ENCODE measurements around the gene TMED7. TPM values are rescaled to one million over a fixed set of nuclear protein-coding genes. Genes with fewer than 3 reads are reported as not detected.

TMED7 gene
- total and polyA plus RNA-seq, 2 of the 4 experiments (the other 2 are of a cell fraction), result 75.6 to 86.7 TPM

DNA sequence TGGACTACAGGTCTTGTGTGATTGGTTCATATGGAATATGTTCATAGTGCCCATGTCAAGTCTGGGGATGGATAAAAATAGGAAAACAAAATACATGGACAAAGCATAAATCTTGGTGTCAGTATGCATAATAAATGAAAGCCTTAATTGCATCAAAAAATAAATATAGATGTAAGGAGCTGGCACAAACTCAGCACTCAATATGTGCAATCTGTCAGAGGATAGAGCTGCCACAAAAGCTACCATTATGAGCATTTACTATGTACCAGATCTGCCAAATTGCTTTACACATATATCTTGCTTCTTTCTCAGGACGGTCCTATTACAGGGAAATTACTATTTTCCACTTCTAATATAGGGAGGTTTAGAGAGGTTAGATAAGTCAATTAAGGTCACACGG, 18.2 kb upstream of the TMED7 start:
- Histone ChIP-seq H3K4me3 (ENCODE audit: insufficient read depth, low read depth, low read length) (no peak overlapping the region), H2AK5ac (ENCODE audit: low read depth, low read length) (no peak overlapping the region), H3K79me1 (ENCODE audit: low read depth in 1 of 2, low read length in 2 of 2) (no peaks in the 10 kb centered on the region), H4K8ac (ENCODE audit: low read depth in 2 of 2, low read length in 2 of 2) (no peak overlapping the region), H3K14ac (replicated peaks; ENCODE audit: low read depth, low read length) (no peak overlapping the region), H3K4me1 (ENCODE audit: control insufficient read depth, insufficient read depth, low read length) (no peaks in the 10 kb centered on the region), H3K4ac (ENCODE audit: low read depth, low read length) (no peak overlapping the region), H3K4me2 (ENCODE audit: low read depth, low read length) (no peak overlapping the region), H3K27me3 (ENCODE audit: control insufficient read depth, insufficient read depth, low read length) (peaks cover 26% of the 10 kb centered on the region), H2AFZ (replicated peaks; ENCODE audit: low read length, poor library complexity) (no peak overlapping the region), H2BK20ac (ENCODE audit: low read depth, low read length) (no peak overlapping the region), H4K5ac (ENCODE audit: low read depth, low read length) (no peak overlapping the region), H3K23ac (ENCODE audit: low read depth, low read length) (no peak overlapping the region), H3K27ac (ENCODE audit: insufficient read depth, low read length) (no peak overlapping the region), H3K9me1 (ENCODE audit: insufficient read depth, low read length) (no peaks in the 10 kb centered on the region; the same call in 1 of the 2 replicates), H4K91ac (ENCODE audit: insufficient read depth, low read depth, low read length) (no peak overlapping the region), H2BK15ac (ENCODE audit: low read depth, low read length) (no peak overlapping the region), H2AK9ac (replicated peaks; ENCODE audit: low read depth, low read length, poor library complexity) (no peak overlapping the region), H2BK120ac (ENCODE audit: low read depth, low read length) (no peak overlapping the region), H4K20me1 (ENCODE audit: insufficient read depth, low read length) (no peaks in the 10 kb centered on the region), H3K56ac (ENCODE audit: extremely low read depth, insufficient read depth, low read length) (no peak overlapping the region), H3K36me3 (ENCODE audit: control insufficient read depth, insufficient read depth, low read length) (no peaks in the 10 kb centered on the region), H3K9ac (ENCODE audit: low read depth, low read length) (no peak overlapping the region), H2BK5ac (ENCODE audit: low read depth, low read length, poor library complexity, severe bottlenecking) (no peak overlapping the region), H3K18ac (ENCODE audit: low read depth, low read length) (no peak overlapping the region), H3K9me3 (ENCODE audit: control insufficient read depth, insufficient read depth, low read length) (no peaks in the 10 kb centered on the region)
- ATAC-seq (ENCODE audit: low read depth) (no peak), DNase-seq (no peak)
- no CpG with 5 or more reads among the region's 2 CpGs for WGBS, 2 experiments (ENCODE audit: extremely low coverage in 2 of 2, insufficient read length in 1 of 2)
- BruUV-seq (replicated peaks), result no TSS peak
- CTCF ChIA-PET, result no interaction called here
- intact Hi-C loops (cut with micrococcal nuclease) (no loop called here), in situ Hi-C loops (cut with MboI; ENCODE audit: low sequenced_read_pairs) (loop anchor here (10.0 kb wide), 1 partner anchor 171 kb away; the partner anchor contains the start of gene CDO1), dilution Hi-C loops (cut with HindIII; ENCODE audit: low sequenced_read_pairs, unreplicated experiment) (no loop called here)
- POLR2A ChIA-PET (ENCODE audit: unreplicated experiment), result no interaction called here
- no peak for TF ChIP-seq RCOR1 (IDR thresholded peaks at IDR 0.05; ENCODE audit: insufficient replicate concordance, low read length)
- no peak for TF ChIP-seq BHLHE40 (IDR thresholded peaks at IDR 0.05; ENCODE audit: low read depth, low read length)
- no peak for TF ChIP-seq CEBPB (IDR thresholded peaks at IDR 0.05; ENCODE audit: low read depth, low read length)
